GM12872 (cell line): ENCODE results near the gene RORB.

Source experiments
- CTCF ChIP-seq: IDR thresholded peaks from 3 replicates; pipeline ENCODE4 v1.5.1; 2011; ENCODE audit warnings: low read depth, mild to moderate bottlenecking, low read length, moderate library complexity; ENCODE audit not compliant: insufficient read depth

Gene RORB

GRCh38 chr9:74487395-74487794, 9.7 kb upstream of the RORB start:
- no peak for TF ChIP-seq CTCF

- no peak for TF ChIP-seq CTCF
These were observed 3.6 kb upstream of the RORB start for GRCh38 chr9:74493512-74493911.

- no peak for TF ChIP-seq CTCF
These were observed 2.6 kb upstream of the RORB start for GRCh38 chr9:74494490-74494889.

- TF ChIP-seq CTCF, result no peak
These were observed 729 bp upstream of the RORB start for GRCh38 chr9:74496406-74496805.

- TF ChIP-seq CTCF, result no peak
These were observed 849 bp downstream of the RORB start for GRCh38 chr9:74497748-74498620.

GRCh38 chr9:74498621-74499095, 1.5 kb downstream of the RORB start:
- TF ChIP-seq CTCF, result no peak

- no peak for TF ChIP-seq CTCF
These were observed 2.0 kb downstream of the RORB start for GRCh38 chr9:74499111-74499601.
